Measurements from ENCODE around the gene CC2D2A.

GRCh38 chr4:15444879-15445547 lies 24.7 kb upstream of the CC2D2A start:
- TF ChIP-seq POLR2AphosphoS5 (IDR thresholded peaks at IDR 0.05; ENCODE audit: low read depth, low read length) (no peak), POLR2A (IDR thresholded peaks at IDR 0.05; ENCODE audit: low read depth, low read length) (no peak)
